ENCODE measurements around the gene SPOCK1. TPM values are rescaled to one million over a fixed set of nuclear protein-coding genes. Genes with fewer than 3 reads are reported as not detected.

Gene SPOCK1
- total RNA-seq, 1 experiment from 2014 or later, result 10.9 TPM

GRCh38 chr5:137184734-137185133, 314.4 kb downstream of the SPOCK1 start:
- DNase-seq, result no peak

More at GRCh38 chr5:137184734-137185133, 314.4 kb downstream of the SPOCK1 start:
- Mint-ChIP-seq H3K9me3 (no peaks in the 10 kb centered on the region; a peak in 1 of 5 replicates), H3K4me3 (no peak overlapping the region), H3K27me3 (ENCODE audit: low read depth) (no peaks in the 10 kb centered on the region), H3K27ac (peak overlapping the region in 1 of 3 experiments; percentile 9; a peak in 1 of 7 replicates), H3K36me3 (ENCODE audit: insufficient read depth in 1 of 3, low read depth in 3 of 3) (no peaks in the 10 kb centered on the region; a peak in 1 of 7 replicates), H3K4me1 (peaks cover 15 to 24% of the 10 kb centered on the region in 2 experiments)
- no peaks in the 10 kb centered on the region for H4K20me1 ChIP-seq (ENCODE audit: control insufficient read depth, insufficient read depth, insufficient read length)
- H2BK120ac ChIP-seq (ENCODE audit: low read depth, low read length, poor library complexity, severe bottlenecking), result no peak overlapping the region
- no peak overlapping the region for H2AK5ac ChIP-seq (ENCODE audit: insufficient read length, low read length)
- no peak overlapping the region for H4K8ac ChIP-seq (replicated peaks; ENCODE audit: insufficient read length, low read depth, low read length)
- no peak overlapping the region for H2BK12ac ChIP-seq (ENCODE audit: insufficient read length, low read depth, low read length)
- no peaks in the 10 kb centered on the region for H3K79me1 ChIP-seq (ENCODE audit: insufficient read depth, low read depth, low read length, poor library complexity, severe bottlenecking)
- H2BK15ac ChIP-seq (ENCODE audit: low read depth, low read length), result no peak overlapping the region
- H3K18ac ChIP-seq (ENCODE audit: insufficient read length, low read depth, low read length), result no peak overlapping the region
- no peak overlapping the region for H3K4me2 ChIP-seq (ENCODE audit: insufficient read depth, insufficient read length, low read length)
- H3K9ac ChIP-seq (ENCODE audit: extremely low read depth, insufficient read length, low read length), result no peak overlapping the region
- no peak overlapping the region for H3K4ac ChIP-seq (ENCODE audit: low read depth, low read length)
- no peak overlapping the region for H4K5ac ChIP-seq (ENCODE audit: insufficient read length, low read depth, low read length)
- no peak overlapping the region for H3T11ph ChIP-seq (ENCODE audit: low read length)
- H3K4me1 ChIP-seq (ENCODE audit: insufficient read depth, low read length), result no peaks in the 10 kb centered on the region
- no CpG with 5 or more reads among the region's 2 CpGs for WGBS (ENCODE audit: extremely low coverage, insufficient read length, low lambda C conversion rate)
- H3K23ac ChIP-seq (ENCODE audit: insufficient read length, low read depth, low read length), result no peak overlapping the region
- H2AFZ ChIP-seq (ENCODE audit: low read length), result no peak overlapping the region
- no peaks in the 10 kb centered on the region for H3K23me2 ChIP-seq (ENCODE audit: insufficient read length, low read depth, low read length, poor library complexity, severe bottlenecking)
- H4K91ac ChIP-seq (ENCODE audit: insufficient read length, low read depth, low read length), result no peak overlapping the region
- no peak overlapping the region for H3K27ac ChIP-seq (ENCODE audit: insufficient read length, low read depth, low read length)
- no peak overlapping the region for H3K14ac ChIP-seq (ENCODE audit: insufficient read depth, low read length)
- H3K9me3 ChIP-seq (ENCODE audit: control insufficient read depth, low read depth, low read length), result no peaks in the 10 kb centered on the region
- no peak overlapping the region for H2BK20ac ChIP-seq (ENCODE audit: low read depth, low read length, poor library complexity, severe bottlenecking)
- H3K27me3 ChIP-seq (ENCODE audit: insufficient read depth, low read length), result no peaks in the 10 kb centered on the region
- no peak overlapping the region for H3K56ac ChIP-seq (ENCODE audit: insufficient read length, low read depth, low read length)
- H3K79me2 ChIP-seq (ENCODE audit: insufficient read depth, low read length), result no peaks in the 10 kb centered on the region
- no peak for TF ChIP-seq CTCF (conservative IDR thresholded peaks at IDR 0.05)
- no peak overlapping the region for H2BK5ac ChIP-seq (ENCODE audit: insufficient read length, low read length)

All from H9 (cell line).